ENCODE results near the gene ADH7. TPM values are rescaled to one million over a fixed set of nuclear protein-coding genes. Genes with fewer than 3 reads are reported as not detected.

Gene ADH7
- total and polyA plus RNA-seq, 2 of the 13 experiments (the other 11 are each of a cell fraction or from before 2014, with no cell fraction given) = not detected

GRCh38 chr4:99403380-99404184, 31.6 kb downstream of the ADH7 start (continued):
- TF ChIP-seq ZNF30 (CRISPR knock-in tag; IDR thresholded peaks at IDR 0.05) = no peak
- TF ChIP-seq DDIT3 (CRISPR knock-in tag; IDR thresholded peaks at IDR 0.05) = peak; percentile 38; the same call in 1 of the 2 replicates
- TF ChIP-seq BCL6 (CRISPR knock-in tag; IDR thresholded peaks at IDR 0.05) = peak; percentile 82
- TF ChIP-seq ZNF101 (CRISPR knock-in tag; IDR thresholded peaks at IDR 0.05; ENCODE audit: borderline replicate concordance, low read depth) = no peak
- TF ChIP-seq ZNF335 (CRISPR knock-in tag; IDR thresholded peaks at IDR 0.05) = no peak
- TF ChIP-seq IRF9 (CRISPR knock-in tag; IDR thresholded peaks at IDR 0.05; ENCODE audit: borderline replicate concordance) = no peak
- peak; percentile 55; the same call in 1 of the 2 replicates for TF ChIP-seq ZFP1 (CRISPR knock-in tag; IDR thresholded peaks at IDR 0.05)
- no peak for TF ChIP-seq ZNF766 (CRISPR knock-in tag; IDR thresholded peaks at IDR 0.05; ENCODE audit: borderline replicate concordance)
- no peak for TF ChIP-seq CSRNP2 (CRISPR knock-in tag; conservative IDR thresholded peaks at IDR 0.05; ENCODE audit: low read depth)
- peak; percentile 25; the same call in 1 of the 2 replicates for TF ChIP-seq ZNF281 (CRISPR knock-in tag; IDR thresholded peaks at IDR 0.05; ENCODE audit: borderline replicate concordance)
- TF ChIP-seq MAFK (conservative IDR thresholded peaks at IDR 0.05 in 1 of 2, IDR thresholded peaks at IDR 0.05 in 1 of 2; ENCODE audit: low read length in 2 of 2) = peak in 1 of 2 experiments; percentile 8; a peak in 1 of 4 replicates
- peak; percentile 94 for TF ChIP-seq NCOA2 (CRISPR knock-in tag; IDR thresholded peaks at IDR 0.05)
- no peak for TF ChIP-seq SP2 (CRISPR knock-in tag; IDR thresholded peaks at IDR 0.05)
- peak; percentile 9; the same call in 1 of the 2 replicates for TF ChIP-seq KMT2A (CRISPR knock-in tag; IDR thresholded peaks at IDR 0.05)
- TF ChIP-seq ZNF33B (CRISPR knock-in tag; IDR thresholded peaks at IDR 0.05) = no peak
- 0 out of 2 replicates have a peak, but pooled peaks have one; percentile 3 for TF ChIP-seq ZNF775 (CRISPR knock-in tag; IDR thresholded peaks at IDR 0.05; ENCODE audit: borderline replicate concordance)
- peak; percentile 93 for TF ChIP-seq FOXA3 (CRISPR knock-in tag; IDR thresholded peaks at IDR 0.05)
- TF ChIP-seq ZHX1 (CRISPR knock-in tag; IDR thresholded peaks at IDR 0.05; ENCODE audit: low read depth) = no peak
- TF ChIP-seq POGZ (CRISPR knock-in tag; IDR thresholded peaks at IDR 0.05) = peak; percentile 82
- TF ChIP-seq CBX5 (CRISPR knock-in tag; IDR thresholded peaks at IDR 0.05; ENCODE audit: borderline replicate concordance) = no peak

Data from HepG2 (cell line).